DMS 273 treated with DMSO at 0.1 percent for 48 hours (cell line): ENCODE measurements around the gene MCRIP2.

Experiments used
- DNase-seq: peaks from one replicate; lab custom pipeline; 2025; lab: John Stamatoyannopoulos, UW

The MCRIP2 gene

DNA sequence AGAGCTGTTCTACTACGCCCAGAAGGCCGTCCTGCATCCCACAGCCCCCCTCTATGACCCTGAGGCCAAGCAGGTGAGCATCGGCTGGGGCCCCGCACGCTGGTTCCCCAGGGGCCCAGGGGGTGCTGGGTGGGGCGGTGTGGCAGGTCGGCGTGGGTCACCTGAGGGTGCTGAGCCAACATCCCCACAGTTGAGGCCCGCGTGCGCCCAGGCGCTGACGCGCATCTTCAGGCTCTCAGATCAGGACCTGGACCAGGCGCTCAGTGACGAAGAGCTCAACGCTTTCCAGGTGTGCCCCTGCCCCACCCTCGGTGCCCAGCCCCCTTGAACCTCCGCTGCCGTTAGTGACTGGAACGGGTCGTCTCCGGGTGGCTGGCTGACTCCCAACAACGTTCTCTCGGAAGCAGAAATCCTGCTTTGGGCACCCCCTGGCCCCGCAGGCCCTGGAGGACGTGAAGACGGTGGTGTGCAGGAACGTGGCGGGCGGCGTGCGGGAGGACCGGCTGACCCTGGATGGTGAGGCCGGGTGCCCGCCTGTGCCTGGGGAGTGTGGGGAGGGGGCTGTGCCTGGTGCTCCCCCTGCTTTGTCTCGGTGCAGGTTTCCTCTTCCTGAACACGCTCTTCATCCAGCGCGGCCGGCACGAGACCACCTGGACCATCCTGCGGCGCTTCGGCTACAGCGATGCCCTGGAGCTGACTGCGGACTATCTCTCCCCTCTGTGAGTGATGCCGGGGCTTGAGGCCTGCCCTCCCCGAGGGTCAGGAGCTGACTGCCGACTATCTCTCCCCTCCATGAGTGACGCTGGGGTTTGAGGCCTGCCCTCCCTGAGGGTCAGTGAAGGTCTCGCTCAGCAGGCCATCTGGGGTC is 29.1 kb downstream of the MCRIP2 start:
- DNase-seq, result no peak

DNA sequence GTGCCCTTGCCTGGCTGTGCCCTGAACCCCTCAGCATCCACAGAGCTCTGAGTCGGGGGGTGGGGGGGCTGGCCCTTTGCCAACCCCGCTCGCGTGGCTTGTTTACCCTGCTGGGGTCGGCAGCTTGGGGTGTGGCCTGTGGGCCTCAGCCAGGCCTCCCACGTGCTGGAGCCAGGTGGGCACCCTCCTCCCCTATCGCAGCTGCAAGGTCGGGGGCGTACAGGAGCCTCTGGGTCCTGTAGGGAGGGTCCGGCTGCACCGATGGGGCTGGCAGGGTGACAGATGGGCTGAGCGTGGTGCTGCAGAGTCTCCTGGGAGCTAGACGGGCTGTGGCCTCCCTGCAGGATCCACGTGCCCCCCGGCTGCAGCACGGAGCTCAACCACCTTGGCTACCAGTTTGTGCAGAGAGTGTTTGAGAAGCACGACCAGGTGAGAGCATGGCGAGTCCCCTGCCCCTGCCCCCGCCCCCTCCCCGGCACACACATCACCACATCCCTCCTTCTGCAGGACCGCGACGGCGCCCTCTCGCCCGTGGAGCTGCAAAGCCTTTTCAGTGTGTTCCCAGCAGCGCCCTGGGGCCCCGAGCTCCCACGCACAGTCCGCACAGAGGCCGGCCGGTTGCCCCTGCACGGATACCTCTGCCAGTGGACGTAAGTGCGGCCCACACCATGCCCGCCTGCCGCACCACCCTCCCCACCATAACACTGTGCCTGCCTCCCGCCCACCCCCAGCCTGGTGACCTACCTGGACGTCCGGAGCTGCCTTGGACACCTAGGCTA is 29.9 kb downstream of the MCRIP2 start:
- no peak for DNase-seq

DNA sequence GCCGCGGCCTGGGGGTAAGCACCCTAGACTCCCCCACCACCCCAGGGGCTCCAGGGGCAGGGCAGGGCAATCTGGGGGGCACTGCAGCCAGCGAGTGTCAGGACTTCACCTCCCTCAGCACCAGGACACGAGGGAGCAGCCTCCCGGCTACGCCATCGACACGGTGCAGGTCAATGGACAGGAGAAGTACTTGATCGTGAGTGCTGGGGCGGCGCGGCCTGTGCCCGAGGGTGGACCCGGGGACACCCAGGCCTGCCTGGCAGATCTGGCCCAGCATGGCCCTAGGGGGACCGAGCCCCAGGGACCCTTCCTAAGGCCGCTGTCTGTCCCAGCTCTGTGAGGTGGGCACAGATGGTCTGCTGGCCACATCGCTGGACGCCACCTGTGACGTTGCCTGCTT is 30.7 kb downstream of the MCRIP2 start:
- DNase-seq, result no peak

DNA sequence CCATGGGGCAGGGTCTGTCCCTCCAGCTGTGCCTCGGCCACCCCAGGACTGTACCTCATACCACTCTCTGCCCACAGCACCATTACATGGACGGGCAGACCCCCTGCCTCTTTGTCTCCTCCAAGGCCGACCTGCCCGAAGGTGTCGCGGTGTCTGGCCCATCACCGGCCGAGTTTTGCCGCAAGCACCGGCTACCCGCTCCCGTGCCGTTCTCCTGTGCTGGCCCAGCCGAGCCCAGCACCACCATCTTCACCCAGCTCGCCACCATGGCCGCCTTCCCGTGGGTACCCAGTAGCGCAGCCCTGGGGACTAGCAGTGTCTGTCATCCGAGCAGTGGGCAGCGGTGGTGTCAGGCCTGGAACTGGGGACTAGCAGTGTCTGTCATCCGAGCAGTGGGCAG is 31.2 kb downstream of the MCRIP2 start:
- DNase-seq, result no peak

DNA sequence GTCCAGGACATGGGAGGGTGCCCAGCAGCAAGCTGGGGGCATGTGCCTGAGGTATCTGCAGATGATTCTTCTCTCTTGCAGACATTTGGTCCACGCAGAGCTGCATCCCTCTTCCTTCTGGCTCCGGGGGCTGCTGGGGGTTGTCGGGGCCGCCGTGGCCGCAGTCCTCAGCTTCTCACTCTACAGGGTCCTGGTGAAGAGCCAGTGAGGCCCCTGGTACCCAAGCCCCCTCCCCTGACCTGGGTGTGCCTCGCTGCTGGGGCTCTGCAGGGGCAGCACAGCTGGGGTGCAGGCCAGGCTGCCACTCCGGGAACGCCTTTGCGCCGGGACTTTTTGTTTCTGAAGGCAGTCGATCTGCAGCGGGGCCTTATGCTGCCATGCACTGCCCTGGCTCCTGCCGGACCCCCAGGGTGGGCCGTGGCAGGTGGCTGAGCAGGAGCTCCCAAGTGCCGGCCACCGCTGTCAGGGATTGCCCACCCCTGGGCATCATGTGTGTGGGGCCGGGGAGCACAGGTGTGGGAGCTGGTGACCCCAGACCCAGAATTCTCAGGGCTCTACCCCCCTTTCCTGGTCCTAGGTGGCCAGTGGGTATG is 31.9 kb downstream of the MCRIP2 start:
- no peak for DNase-seq

DNA sequence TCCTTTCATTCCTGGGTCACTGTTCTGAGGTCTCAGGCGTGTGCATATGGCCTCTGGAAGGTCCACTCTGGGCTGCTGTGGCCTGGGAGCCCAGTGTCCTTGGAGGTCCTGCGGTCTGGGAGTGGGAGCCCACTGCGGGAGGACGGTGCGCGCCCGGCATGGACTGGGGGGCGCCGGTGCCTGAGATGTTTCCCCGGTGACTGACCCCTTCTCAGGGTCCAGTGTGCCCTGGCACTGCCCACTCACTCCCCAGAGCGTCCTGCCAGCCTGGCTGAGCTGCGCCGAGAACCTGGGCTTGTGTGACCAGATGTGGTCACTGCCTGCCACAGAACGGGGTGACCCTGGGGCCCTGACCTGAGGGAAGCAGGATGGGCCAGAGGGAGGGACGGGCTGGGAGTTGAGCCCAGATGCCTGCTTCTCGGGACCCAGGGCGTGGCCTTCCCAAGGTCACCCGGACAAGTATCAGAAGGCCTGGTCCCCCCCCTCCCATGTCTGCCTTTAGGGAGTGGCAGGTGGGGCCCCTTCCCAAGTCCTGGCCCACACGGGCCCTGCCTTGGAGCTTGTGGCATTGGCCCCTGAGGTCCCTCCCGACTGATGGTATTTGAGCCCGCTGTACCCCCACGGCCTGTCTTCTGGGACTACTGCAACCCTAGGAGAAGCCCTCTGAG is 32.7 kb downstream of the MCRIP2 start:
- no peak for DNase-seq

DNA sequence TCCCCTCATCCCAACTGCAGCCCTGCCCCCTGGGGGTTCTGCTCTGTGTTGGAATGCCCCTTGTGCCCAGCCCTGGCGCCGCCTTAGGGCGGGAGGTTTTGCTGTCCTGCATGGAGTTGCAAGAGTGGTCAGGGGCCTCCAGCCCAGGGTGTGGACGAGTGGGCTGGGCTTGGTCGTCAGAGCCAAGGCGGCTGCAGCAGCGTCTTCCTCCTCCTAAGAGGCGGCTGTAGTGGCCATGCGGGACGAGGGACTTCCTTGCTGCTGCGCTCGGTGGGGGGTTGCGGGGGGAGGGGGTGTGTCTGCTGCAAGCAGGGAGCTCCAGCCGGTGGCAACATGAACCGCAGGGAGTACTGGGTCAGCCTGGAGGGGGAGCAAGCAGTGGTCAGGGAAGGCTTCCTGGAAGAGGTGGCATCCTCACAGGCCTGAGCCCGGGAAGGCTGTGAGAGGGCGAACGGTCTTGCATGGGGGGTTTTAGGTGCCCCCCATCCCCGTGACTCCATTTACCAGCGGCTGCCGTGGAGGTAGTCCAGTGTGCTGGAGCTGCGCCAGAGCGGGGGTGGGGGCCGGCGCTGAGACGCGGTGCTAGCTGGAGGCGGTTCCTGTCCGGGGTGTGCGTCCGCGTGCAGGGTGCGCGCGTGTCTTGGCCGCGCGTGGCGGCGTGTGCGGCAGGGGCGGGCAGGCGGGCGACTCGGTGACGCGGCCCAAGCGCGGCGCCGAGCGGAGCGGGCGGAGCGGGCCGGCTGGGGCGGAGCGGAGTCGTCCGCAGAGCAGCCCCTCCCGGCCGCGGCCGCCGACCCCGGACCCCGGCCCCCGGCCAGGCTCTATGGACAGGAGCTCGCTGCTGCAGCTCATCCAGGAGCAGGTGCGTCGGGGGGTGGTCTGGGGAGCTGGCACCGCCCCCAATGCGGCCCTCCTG is 33.6 kb downstream of the MCRIP2 start, which contains the start of gene RHBDL1:
Gene RHBDL1, plus strand, starts transcription at position 704 of the 916 bp plus-strand sequence. Its CDS starts 120 bp downstream, at position 824.
- DNase-seq, result peak; percentile 33

DNA sequence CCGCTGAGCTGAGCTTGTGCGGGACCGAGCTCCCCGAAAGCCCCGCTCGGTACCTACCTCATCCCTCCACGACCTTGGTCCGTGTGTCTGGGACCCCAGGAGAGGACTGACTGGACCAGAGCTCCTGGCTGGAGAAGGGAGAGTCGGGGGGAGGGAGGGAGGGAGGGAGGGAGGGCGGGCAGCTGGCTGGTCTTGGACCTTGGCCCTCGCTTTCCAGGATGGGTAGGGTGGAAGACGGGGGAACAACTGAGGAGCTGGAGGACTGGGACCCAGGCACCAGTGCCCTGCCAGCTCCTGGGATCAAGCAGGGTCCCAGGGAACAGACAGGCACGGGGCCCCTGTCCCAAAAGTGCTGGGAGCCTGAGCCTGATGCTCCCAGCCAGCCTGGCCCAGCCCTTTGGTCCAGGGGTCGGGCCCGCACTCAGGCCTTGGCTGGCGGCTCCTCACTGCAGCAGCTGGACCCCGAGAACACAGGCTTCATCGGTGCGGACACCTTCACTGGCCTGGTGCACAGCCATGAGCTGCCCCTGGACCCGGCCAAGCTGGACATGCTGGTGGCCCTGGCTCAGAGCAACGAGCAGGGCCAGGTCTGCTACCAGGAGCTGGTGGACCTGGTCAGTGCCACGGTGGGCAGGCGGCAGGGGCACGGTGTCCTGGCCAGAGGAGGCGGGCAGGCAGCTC is 34.4 kb downstream of the MCRIP2 start:
- no peak for DNase-seq

DNA sequence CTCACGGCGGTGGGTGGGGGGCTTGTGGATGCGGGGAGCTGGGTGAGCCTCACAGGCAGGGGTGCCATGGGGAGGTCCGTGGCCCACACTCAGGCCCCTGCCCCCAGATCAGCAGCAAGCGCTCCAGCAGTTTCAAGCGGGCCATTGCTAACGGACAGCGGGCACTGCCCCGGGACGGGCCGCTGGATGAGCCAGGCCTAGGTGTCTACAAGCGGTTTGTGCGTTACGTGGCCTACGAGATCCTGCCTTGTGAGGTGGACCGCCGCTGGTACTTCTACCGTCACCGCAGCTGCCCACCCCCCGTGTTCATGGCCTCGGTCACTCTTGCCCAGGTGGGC is 34.9 kb downstream of the MCRIP2 start:
- no peak for DNase-seq

DNA sequence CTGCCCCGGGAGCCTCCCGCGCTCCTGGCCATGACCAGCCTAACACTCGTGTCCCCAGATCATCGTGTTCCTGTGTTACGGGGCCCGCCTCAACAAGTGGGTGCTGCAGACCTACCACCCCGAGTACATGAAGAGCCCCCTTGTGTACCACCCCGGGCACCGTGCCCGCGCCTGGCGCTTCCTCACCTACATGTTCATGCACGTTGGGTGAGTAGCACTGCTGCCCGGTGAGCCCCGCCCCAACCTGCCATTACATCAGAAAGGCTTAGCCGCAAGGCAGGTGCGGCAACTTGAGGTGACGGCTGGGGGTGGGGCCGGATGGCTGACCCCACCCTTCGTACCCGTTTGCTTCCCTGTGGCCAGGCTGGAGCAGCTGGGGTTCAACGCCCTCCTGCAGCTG is 35.3 kb downstream of the MCRIP2 start:
- DNase-seq, result no peak

DNA sequence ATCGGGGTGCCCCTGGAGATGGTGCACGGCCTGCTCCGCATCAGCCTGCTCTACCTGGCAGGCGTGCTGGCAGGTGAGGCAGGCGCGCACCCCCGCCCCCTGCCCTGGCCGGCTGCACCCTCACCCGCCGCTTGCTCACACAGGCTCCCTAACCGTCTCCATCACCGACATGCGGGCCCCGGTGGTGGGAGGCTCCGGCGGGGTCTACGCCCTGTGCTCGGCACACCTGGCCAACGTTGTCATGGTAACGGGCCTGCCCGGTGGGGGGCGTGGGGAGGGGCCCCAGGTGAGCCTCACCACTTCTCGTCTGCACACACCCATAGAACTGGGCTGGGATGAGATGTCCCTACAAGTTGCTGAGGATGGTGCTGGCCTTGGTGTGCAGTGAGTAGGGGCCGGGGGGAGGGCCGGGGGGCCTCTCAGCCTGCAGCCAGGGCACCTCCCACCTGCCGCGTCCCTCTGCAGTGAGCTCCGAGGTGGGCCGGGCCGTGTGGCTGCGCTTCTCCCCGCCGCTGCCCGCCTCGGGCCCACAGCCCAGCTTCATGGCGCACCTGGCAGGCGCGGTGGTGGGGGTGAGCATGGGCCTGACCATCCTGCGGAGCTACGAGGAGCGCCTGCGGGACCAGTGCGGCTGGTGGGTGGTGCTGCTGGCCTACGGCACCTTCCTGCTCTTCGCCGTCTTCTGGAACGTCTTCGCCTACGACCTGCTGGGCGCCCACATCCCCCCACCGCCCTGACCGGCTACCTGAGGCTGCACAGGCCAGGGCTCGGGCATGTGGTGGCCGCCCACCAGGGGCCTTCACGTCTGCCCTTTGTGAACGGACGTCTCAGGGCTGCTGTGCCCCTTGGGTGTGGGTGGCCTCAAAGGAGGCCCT is 35.9 kb downstream of the MCRIP2 start:
- DNase-seq, result no peak

DNA sequence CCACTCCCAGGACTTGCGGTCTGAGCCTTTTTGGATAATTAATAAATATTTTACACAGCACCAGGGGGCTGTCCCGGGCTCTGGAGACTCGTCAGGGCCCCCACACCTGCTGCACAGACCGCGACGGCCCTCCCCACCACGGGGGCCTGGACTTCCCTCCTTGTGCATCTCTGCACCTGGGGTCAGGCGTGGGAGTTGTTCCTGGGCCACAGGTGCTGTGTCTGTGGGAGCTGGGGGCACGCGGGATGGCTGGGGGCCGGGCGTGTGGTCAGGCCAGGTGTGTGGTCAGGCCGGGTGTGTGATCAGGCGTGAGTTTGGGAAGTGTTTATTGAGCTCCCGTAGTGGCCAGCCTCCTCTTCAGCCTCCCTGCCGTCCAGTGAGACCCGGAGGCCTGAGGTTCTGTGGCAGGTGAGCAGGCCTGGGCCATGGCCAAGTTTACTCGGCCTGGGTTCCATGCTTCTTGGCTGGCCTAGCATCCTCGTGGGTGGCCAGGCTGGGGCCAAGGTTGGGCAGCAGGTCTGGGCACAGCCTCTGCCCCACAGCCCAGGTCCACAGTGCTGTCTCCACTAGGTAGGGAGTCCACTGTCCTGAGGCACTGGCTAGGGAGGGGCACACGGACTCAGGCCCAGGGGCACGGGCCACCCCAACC is 36.7 kb downstream of the MCRIP2 start:
- no peak for DNase-seq

DNA sequence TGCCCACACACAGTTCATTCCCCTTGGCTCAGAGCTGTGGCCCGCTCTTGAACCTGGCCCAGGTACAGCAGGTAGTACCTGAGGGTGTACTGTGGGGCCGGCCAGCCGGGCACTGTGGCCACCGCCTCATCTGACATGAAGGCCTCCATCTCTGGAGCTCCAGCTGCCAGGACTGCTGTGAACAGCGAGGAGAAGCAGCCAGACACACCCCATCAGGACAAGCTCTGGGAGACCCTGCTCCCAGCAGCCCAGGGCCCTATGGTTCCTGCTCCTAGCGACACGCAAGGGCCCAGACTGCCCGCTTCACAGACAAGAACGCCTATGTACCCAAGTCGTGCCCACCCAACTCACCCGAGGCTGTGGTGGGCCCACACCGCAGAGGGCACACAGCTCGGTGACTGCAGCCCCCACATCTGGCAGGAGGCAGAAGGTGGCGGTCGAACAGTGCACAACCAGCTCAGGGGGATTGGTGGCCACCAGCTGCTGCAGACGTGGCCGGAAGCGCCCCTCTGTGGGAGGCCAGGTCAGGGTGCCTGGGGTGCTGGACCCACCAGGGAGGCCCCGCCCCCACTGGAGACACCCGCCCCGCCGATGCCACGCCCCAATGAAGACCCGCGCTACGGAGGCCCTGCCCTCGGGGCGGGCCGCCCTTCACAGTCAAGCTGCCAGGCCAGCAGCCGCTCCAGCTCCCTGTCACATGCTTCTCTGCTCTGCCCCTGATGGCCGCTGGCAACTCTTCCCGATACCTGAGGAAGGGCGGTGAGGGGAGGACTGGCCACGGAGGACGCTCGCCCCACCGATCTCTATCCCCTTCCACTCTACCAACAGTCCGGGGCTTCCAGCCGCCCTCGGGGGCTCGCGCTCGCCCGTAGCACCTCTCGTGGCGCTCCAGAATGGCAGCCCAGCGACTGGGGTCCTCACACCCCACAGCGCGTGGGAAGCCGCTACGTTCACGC is 37.5 kb downstream of the MCRIP2 start:
- peak; percentile 54 for DNase-seq

DNA sequence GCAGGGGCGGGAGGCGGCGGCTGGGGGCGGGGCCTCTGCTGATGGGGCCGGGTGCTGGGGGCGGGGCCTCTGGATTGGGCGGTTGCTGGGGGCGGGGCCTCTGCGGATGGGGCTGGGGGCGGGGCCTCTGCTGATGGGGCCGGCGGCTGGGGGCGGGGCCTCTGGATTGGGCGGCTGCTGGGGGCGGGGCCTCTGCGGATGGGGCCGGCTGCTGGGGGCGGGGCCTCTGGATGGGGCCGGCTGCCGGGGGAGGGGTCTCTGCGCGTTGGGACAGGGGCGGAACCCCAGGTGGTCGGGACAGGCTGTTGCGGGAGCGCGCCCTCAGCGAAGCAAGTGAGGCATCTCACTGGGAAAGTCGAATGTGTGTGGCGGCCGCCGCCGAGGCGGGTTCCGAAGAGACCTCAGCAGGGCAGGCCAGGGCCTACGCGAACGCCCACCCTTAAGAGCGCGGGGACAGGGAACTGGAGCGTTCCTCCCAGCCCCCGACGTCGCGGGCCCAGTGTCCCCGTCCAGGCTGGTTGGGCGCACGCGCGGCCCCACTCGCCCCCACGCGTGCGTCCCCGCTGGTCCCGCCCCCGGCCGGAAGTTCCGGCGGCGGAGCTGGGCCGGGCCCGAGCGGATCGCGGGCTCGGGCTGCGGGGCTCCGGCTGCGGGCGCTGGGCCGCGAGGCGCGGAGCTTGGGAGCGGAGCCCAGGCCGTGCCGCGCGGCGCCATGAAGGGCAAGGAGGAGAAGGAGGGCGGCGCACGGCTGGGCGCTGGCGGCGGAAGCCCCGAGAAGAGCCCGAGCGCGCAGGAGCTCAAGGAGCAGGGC is 38.4 kb downstream of the MCRIP2 start, which contains the start of gene STUB1:
Gene STUB1, plus strand, starts transcription at position 597 of the 811 bp plus-strand sequence. Its CDS starts 116 bp downstream, at position 713.
- peak; percentile 78 for DNase-seq

DNA sequence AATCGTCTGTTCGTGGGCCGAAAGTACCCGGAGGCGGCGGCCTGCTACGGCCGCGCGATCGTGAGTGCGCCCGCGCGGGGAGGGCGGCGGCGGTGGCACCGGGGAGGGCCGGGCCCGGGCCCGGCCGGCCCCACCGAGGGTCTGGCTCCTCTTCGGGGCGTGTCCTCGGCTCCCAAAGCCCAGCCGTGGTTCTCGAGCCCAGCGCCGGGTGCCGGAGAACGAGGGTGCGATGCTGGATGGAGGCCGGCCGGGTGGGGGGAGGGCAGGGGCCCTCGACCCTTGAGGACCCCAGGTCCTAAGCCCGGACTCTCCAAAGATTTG is 39.0 kb downstream of the MCRIP2 start:
- no peak for DNase-seq

DNA sequence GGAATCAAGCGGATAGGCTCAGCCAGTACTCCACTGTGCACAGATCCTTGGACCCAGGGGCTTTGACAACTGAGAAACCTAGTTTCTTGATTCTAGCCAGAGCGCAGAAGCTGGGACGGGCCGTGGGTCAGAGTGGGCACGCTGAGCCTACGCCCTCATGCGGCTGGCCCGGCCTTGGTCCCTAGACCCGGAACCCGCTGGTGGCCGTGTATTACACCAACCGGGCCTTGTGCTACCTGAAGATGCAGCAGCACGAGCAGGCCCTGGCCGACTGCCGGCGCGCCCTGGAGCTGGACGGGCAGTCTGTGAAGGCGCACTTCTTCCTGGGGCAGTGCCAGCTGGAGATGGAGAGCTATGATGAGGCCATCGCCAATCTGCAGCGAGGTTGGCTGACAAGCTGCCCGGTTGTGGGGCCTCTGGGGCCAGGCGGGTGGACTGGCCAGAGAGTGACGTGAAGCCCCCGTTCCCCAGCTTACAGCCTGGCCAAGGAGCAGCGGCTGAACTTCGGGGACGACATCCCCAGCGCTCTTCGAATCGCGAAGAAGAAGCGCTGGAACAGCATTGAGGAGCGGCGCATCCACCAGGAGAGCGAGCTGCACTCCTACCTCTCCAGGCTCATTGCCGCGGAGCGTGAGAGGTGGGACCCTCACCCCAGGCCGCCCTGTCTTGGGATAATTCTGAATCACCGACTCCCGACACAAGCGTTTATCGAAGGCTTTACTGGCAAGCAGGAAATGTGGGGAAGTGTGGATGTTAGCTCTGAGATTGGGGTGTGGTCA is 39.5 kb downstream of the MCRIP2 start:
- DNase-seq, result no peak
